HEK293 (cell line): Measurements from ENCODE around the gene DNMT1.

Experiments
- CTCF ChIA-PET: fragments of 350-600 bp; formaldehyde crosslinking; extraction: SDS; loops from one replicate; lab custom pipeline; 2021; ENCODE audit warnings: antibody characterized with exemption; lab: Yijun Ruan, JAX
- POLR2A ChIA-PET: fragments of 300-600 bp; formaldehyde crosslinking; extraction: SDS; loops from one replicate; lab custom pipeline; 2020; ENCODE audit warnings: antibody characterized with exemption, inconsistent platforms; lab: Yijun Ruan, JAX
- H3K27ac ChIP-seq: fragments of 200-500 bp; sonication (Bioruptor generic); 2 replicates; pipeline ENCODE4 v1.5.1; 2014; ENCODE audit warnings: low read depth, low read length, control low read depth, inconsistent platforms; ENCODE audit errors: extremely low read depth
- H3K36me3 ChIP-seq, 2 experiments: fragments of 200-500 bp in 1 of 2; sonication (Bioruptor generic) in 1 of 2; 1 replicate in 1 of 2; 2 replicates in 1 of 2; pipeline ENCODE4 v1.5.1; 2014 to 2017; ENCODE audit warnings: inconsistent platforms in 2 of 2, low read length in 2 of 2; ENCODE audit not compliant: control insufficient read depth in 2 of 2, insufficient read depth in 1 of 2
- H3K4me1 ChIP-seq: fragments of 200-500 bp; sonication (Bioruptor generic); 2 replicates; pipeline ENCODE4 v1.5.1; 2014; ENCODE audit warnings: mild to moderate bottlenecking, low read length, inconsistent platforms; ENCODE audit not compliant: control insufficient read depth, insufficient read depth
- H3K4me3 ChIP-seq: 2 replicates; pipeline ENCODE4 v1.5.1; 2011; ENCODE audit warnings: low read depth, mild to moderate bottlenecking, control low read depth, low read length, moderate library complexity
- H3K9me3 ChIP-seq: fragments of 200-500 bp; sonication (Bioruptor generic); 2 replicates; pipeline ENCODE4 v1.5.1; 2014; ENCODE audit warnings: low read depth, low read length, inconsistent platforms; ENCODE audit not compliant: control insufficient read depth, insufficient read depth
- BCL11A ChIP-seq: fragments of 450-650 bp; formaldehyde crosslinking; IDR thresholded peaks from 2 replicates; pipeline ENCODE4 v1.5.1; 2016; ENCODE audit warnings: low read depth, missing biosample characterization, missing genetic modification characterization
- EGR2 ChIP-seq: fragments of 450-650 bp; formaldehyde crosslinking; IDR thresholded peaks from 2 replicates; pipeline ENCODE4 v1.5.1; 2016; ENCODE audit warnings: low read depth, missing biosample characterization, missing genetic modification characterization
- SP2 ChIP-seq: fragments of 450-650 bp; formaldehyde crosslinking; IDR thresholded peaks from 2 replicates; pipeline ENCODE4 v1.5.1; 2016; ENCODE audit warnings: missing biosample characterization, missing genetic modification characterization
- ZBTB6 ChIP-seq: fragments of 450-650 bp; formaldehyde crosslinking; IDR thresholded peaks from 2 replicates; pipeline ENCODE4 v1.5.1; 2017; ENCODE audit warnings: missing biosample characterization, missing genetic modification characterization
- ZBTB7A ChIP-seq: fragments of 450-650 bp; formaldehyde crosslinking; IDR thresholded peaks from 2 replicates; pipeline ENCODE4 v1.5.1; 2016; ENCODE audit warnings: low read depth, missing biosample characterization, missing genetic modification characterization
- ZEB2 ChIP-seq: fragments of 450-650 bp; formaldehyde crosslinking; IDR thresholded peaks from 2 replicates; pipeline ENCODE4 v1.5.1; 2016; ENCODE audit warnings: missing biosample characterization, missing genetic modification characterization
- ZNF114 ChIP-seq: fragments of 450-650 bp; formaldehyde crosslinking; IDR thresholded peaks from 2 replicates; pipeline ENCODE4 v1.5.0; 2017; ENCODE audit warnings: missing biosample characterization, missing genetic modification characterization
- ZNF140 ChIP-seq: fragments of 450-650 bp; formaldehyde crosslinking; IDR thresholded peaks from 2 replicates; pipeline ENCODE4 v1.5.1; 2016; ENCODE audit warnings: missing biosample characterization, missing genetic modification characterization
- ZNF148 ChIP-seq: fragments of 450-650 bp; formaldehyde crosslinking; IDR thresholded peaks from 2 replicates; pipeline ENCODE4 v1.5.0; 2017; ENCODE audit warnings: missing biosample characterization, missing genetic modification characterization, borderline replicate concordance
- ZNF155 ChIP-seq: fragments of 450-650 bp; formaldehyde crosslinking; IDR thresholded peaks from 2 replicates; pipeline ENCODE4 v1.5.1; 2016; ENCODE audit warnings: missing biosample characterization, missing genetic modification characterization
- ZNF16 ChIP-seq: fragments of 450-650 bp; formaldehyde crosslinking; IDR thresholded peaks from 2 replicates; pipeline ENCODE4 v1.5.1; 2016; ENCODE audit warnings: low read depth, missing biosample characterization, missing genetic modification characterization
- ZNF24 ChIP-seq: fragments of 450-650 bp; formaldehyde crosslinking; IDR thresholded peaks from 2 replicates; pipeline ENCODE4 v1.5.1; 2016; ENCODE audit warnings: missing biosample characterization, missing genetic modification characterization
- ZNF324 ChIP-seq: fragments of 450-650 bp; formaldehyde crosslinking; IDR thresholded peaks from 2 replicates; pipeline ENCODE4 v1.5.1; 2016; ENCODE audit warnings: missing biosample characterization, missing genetic modification characterization
- ZNF335 ChIP-seq: fragments of 450-650 bp; formaldehyde crosslinking; conservative IDR thresholded peaks from 2 replicates; pipeline ENCODE4 v1.5.1; 2016; ENCODE audit warnings: missing biosample characterization, missing genetic modification characterization
- ZNF366 ChIP-seq: fragments of 450-650 bp; formaldehyde crosslinking; conservative IDR thresholded peaks from 2 replicates; pipeline ENCODE4 v1.5.1; 2016; ENCODE audit warnings: missing biosample characterization, missing genetic modification characterization
- ZNF426 ChIP-seq: fragments of 450-650 bp; formaldehyde crosslinking; IDR thresholded peaks from 2 replicates; pipeline ENCODE4 v1.5.1; 2017; ENCODE audit warnings: missing biosample characterization, missing genetic modification characterization, mild to moderate bottlenecking, inconsistent platforms, moderate library complexity
- ZNF48 ChIP-seq: fragments of 450-650 bp; formaldehyde crosslinking; IDR thresholded peaks from 2 replicates; pipeline ENCODE4 v1.5.1; 2016; ENCODE audit warnings: missing biosample characterization, missing genetic modification characterization
- ZNF521 ChIP-seq: fragments of 450-650 bp; formaldehyde crosslinking; IDR thresholded peaks from 2 replicates; pipeline ENCODE4 v1.5.1; 2017; ENCODE audit warnings: missing biosample characterization, mild to moderate bottlenecking, missing genetic modification characterization
- ZNF558 ChIP-seq: fragments of 450-650 bp; formaldehyde crosslinking; IDR thresholded peaks from 2 replicates; pipeline ENCODE4 v1.5.1; 2016; ENCODE audit warnings: missing biosample characterization, missing genetic modification characterization
- ZNF571 ChIP-seq: fragments of 450-650 bp; formaldehyde crosslinking; IDR thresholded peaks from 2 replicates; pipeline ENCODE4 v1.5.0; 2017; ENCODE audit warnings: missing biosample characterization, missing genetic modification characterization
- ZNF623 ChIP-seq: fragments of 450-650 bp; formaldehyde crosslinking; IDR thresholded peaks from 2 replicates; pipeline ENCODE4 v1.5.1; 2016; ENCODE audit warnings: missing biosample characterization, missing genetic modification characterization
- ZNF626 ChIP-seq: fragments of 450-650 bp; sonication (Bioruptor Pico); formaldehyde crosslinking; IDR thresholded peaks from 2 replicates; pipeline ENCODE4 v1.5.1; 2018; ENCODE audit warnings: missing biosample characterization, missing genetic modification characterization, inconsistent platforms
- ZNF658 ChIP-seq: fragments of 450-650 bp; formaldehyde crosslinking; IDR thresholded peaks from 2 replicates; pipeline ENCODE4; 2016; ENCODE audit warnings: missing biosample characterization, missing genetic modification characterization
- ZNF768 ChIP-seq: fragments of 450-650 bp; formaldehyde crosslinking; IDR thresholded peaks from 2 replicates; pipeline ENCODE4 v1.5.1; 2018; ENCODE audit warnings: missing biosample characterization, mild to moderate bottlenecking, missing genetic modification characterization
- ZSCAN16 ChIP-seq: fragments of 450-650 bp; formaldehyde crosslinking; IDR thresholded peaks from 2 replicates; pipeline ENCODE4 v1.5.1; 2016; ENCODE audit warnings: missing biosample characterization, missing genetic modification characterization
- TF ChIP-seq, protein P1 (sequence below): fragments of 450-650 bp; formaldehyde crosslinking; IDR thresholded peaks from 2 replicates; pipeline ENCODE4 v1.5.1; 2016; ENCODE audit warnings: missing biosample characterization, missing genetic modification characterization
- TF ChIP-seq, protein P2 (sequence below): fragments of 450-650 bp; formaldehyde crosslinking; IDR thresholded peaks from 2 replicates; pipeline ENCODE4 v1.5.1; 2016; ENCODE audit warnings: missing biosample characterization, missing genetic modification characterization
- TF ChIP-seq, protein P3 (sequence below): IDR thresholded peaks from 2 replicates; pipeline ENCODE4 v1.6.1; 2011; ENCODE audit warnings: mild to moderate bottlenecking, low read depth, low read length, borderline replicate concordance

The DNMT1 gene

GRCh38 chr19:10226021-10226375, 31.2 kb upstream of the DNMT1 start:
- no peak overlapping the region for H3K27ac ChIP-seq
- no peaks in the 10 kb centered on the region for H3K4me1 ChIP-seq
- peaks cover 0 to 9% of the 10 kb centered on the region in 2 experiments; a peak in 1 of 3 replicates for H3K36me3 ChIP-seq
- ChIA-PET CTCF (interaction anchor here (0.5 to 4.7 kb wide), 5 partner anchors 10 to 54 kb away, joined by 3 to 38 read pairs (median 4); no protein-coding TSS in a partner anchor), POLR2A (no interaction called here)
- no peak overlapping the region for H3K4me3 ChIP-seq
- no peaks in the 10 kb centered on the region for H3K9me3 ChIP-seq
- TF ChIP-seq ZNF24 (tag by site-specific recombination) (no peak), ZNF658 (tag by site-specific recombination) (no peak), ZNF571 (no peak), BCL11A (tag by site-specific recombination) (no peak), ZNF366 (tag by site-specific recombination) (no peak), ZEB2 (tag by site-specific recombination) (no peak), ZNF558 (tag by site-specific recombination) (no peak), ZNF324 (tag by site-specific recombination) (no peak), ZNF140 (tag by site-specific recombination) (no peak), ZNF521 (tag by site-specific recombination) (no peak), ZNF426 (tag by site-specific recombination) (no peak), ZNF626 (tag by site-specific recombination) (no peak), ZNF155 (tag by site-specific recombination) (no peak), ZNF148 (tag by site-specific recombination) (no peak), SP2 (no peak), ZNF623 (tag by site-specific recombination) (no peak), ZNF768 (tag by site-specific recombination) (no peak), EGR2 (tag by site-specific recombination) (no peak)
- TF ChIP-seq, protein P1, sequence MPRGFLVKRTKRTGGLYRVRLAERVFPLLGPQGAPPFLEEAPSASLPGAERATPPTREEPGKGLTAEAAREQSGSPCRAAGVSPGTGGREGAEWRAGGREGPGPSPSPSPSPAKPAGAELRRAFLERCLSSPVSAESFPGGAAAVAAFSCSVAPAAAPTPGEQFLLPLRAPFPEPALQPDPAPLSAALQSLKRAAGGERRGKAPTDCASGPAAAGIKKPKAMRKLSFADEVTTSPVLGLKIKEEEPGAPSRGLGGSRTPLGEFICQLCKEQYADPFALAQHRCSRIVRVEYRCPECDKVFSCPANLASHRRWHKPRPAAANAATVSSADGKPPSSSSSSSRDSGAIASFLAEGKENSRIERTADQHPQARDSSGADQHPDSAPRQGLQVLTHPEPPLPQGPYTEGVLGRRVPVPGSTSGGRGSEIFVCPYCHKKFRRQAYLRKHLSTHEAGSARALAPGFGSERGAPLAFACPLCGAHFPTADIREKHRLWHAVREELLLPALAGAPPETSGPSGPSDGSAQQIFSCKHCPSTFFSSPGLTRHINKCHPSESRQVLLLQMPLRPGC (tag by site-specific recombination): no peak
- TF ChIP-seq, protein P2, sequence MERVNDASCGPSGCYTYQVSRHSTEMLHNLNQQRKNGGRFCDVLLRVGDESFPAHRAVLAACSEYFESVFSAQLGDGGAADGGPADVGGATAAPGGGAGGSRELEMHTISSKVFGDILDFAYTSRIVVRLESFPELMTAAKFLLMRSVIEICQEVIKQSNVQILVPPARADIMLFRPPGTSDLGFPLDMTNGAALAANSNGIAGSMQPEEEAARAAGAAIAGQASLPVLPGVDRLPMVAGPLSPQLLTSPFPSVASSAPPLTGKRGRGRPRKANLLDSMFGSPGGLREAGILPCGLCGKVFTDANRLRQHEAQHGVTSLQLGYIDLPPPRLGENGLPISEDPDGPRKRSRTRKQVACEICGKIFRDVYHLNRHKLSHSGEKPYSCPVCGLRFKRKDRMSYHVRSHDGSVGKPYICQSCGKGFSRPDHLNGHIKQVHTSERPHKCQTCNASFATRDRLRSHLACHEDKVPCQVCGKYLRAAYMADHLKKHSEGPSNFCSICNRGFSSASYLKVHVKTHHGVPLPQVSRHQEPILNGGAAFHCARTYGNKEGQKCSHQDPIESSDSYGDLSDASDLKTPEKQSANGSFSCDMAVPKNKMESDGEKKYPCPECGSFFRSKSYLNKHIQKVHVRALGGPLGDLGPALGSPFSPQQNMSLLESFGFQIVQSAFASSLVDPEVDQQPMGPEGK (tag by site-specific recombination): no peak

DNA sequence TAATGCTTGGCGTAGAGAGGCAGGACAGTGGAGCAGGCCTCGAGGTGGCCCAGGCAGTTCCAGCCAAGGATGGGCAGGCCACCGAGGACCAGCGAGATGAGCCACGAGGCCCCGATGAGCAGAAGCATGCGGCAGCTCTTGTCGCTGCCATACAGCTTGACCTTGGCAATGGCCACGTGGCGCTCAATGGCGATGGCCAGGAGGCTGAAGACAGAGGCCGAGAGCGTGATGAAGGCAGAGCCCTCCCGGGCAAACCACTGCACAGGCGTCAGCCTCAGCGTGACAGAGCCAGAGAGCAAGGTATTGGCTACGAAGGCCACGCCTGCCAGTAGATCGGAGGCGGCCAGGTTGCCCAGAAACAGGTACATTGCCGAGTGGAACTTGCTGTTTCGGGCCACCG, 29.6 kb upstream of the DNMT1 start:
- ChIA-PET CTCF (no interaction called here), POLR2A (no interaction called here)
- H3K27ac ChIP-seq: no peak overlapping the region
- peaks cover 0 to 9% of the 10 kb centered on the region in 2 experiments; a peak in 1 of 3 replicates for H3K36me3 ChIP-seq
- TF ChIP-seq ZBTB7A (tag by site-specific recombination): no peak
- TF ChIP-seq ZNF48 (tag by site-specific recombination): no peak
- TF ChIP-seq ZNF335 (tag by site-specific recombination): no peak
- TF ChIP-seq, protein P3, sequence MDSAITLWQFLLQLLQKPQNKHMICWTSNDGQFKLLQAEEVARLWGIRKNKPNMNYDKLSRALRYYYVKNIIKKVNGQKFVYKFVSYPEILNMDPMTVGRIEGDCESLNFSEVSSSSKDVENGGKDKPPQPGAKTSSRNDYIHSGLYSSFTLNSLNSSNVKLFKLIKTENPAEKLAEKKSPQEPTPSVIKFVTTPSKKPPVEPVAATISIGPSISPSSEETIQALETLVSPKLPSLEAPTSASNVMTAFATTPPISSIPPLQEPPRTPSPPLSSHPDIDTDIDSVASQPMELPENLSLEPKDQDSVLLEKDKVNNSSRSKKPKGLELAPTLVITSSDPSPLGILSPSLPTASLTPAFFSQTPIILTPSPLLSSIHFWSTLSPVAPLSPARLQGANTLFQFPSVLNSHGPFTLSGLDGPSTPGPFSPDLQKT: no peak
- TF ChIP-seq ZSCAN16: no peak
- no peak for TF ChIP-seq ZNF16 (tag by site-specific recombination)
- no peak for TF ChIP-seq ZNF114
- no peak for TF ChIP-seq ZBTB6 (tag by site-specific recombination)
- no peaks in the 10 kb centered on the region for H3K4me1 ChIP-seq
- H3K9me3 ChIP-seq: no peaks in the 10 kb centered on the region
- no peak overlapping the region for H3K4me3 ChIP-seq
